Measurements from ENCODE around the gene FAM53B. TPM values are rescaled to one million over a fixed set of nuclear protein-coding genes. Genes with fewer than 3 reads are reported as not detected.
"Not testable (repeated sequence)": the region's sequence is repeated elsewhere in the genome, so short reads cannot be mapped to it uniquely, and the experiment has no call there.

The FAM53B gene
- total and polyA plus RNA-seq, 4 experiments from 2014 or later: 7.3 to 60.7 (median 49.9) TPM

DNA sequence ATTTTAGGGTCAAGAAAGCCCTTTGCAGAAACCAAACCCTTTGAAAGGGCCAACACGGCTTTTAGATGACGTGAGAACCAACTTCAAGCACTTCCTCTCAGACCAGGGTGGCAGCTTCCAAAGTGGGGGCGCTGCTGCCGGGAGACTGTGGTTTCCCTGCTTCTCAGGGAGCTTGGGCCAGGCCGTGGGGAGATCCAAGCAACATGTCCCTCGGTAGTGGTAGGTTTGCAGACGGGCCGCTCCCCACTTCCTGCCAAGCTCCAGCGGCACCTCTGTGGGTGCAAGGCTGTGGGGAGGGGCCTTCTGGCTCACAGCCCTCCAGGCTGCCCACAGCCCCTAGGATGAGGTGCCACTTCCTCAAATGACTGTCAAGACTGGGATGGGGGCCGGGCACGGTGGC is 132.4 kb downstream of the FAM53B start:
- H3K4me3 Mint-ChIP-seq: peak overlapping the region in 7 of 8 donors; percentile 49 to 75 (median 69)
- H3K4me3 ChIP-seq (ENCODE audit: low read length in 2 of 2): no peak overlapping the region
- peaks cover 36% of the 10 kb centered on the region for H3K4me1 ChIP-seq (ENCODE audit: insufficient read depth, low read length)
- intact Hi-C loops (cut with micrococcal nuclease): no loop called here
- no peaks in the 10 kb centered on the region for H3K27me3 ChIP-seq (ENCODE audit: insufficient read depth, low read length)
- peaks cover 19 to 50% (median 32%) of the 10 kb centered on the region in 4 donors for H3K4me1 Mint-ChIP-seq
- CTCF ChIA-PET (ENCODE audit: partially characterized antibody): interaction anchor here (0.9 to 4.1 kb wide), 6 partner anchors 16 to 134 kb away, joined by 3 to 30 read pairs (median 4); no protein-coding TSS in a partner anchor
- H3K36me3 Mint-ChIP-seq: peaks cover 2 to 4% of the 10 kb centered on the region in 2 donors
- H3K27ac ChIP-seq (ENCODE audit: low read depth, low read length): peak overlapping the region; percentile 59
- peaks cover 0 to 2% (median 0%) of the 10 kb centered on the region in 8 donors for H3K9me3 Mint-ChIP-seq
- no peaks in the 10 kb centered on the region for H3K9me3 ChIP-seq (ENCODE audit: control insufficient read depth in 1 of 2, low read length in 2 of 2)
- POLR2A ChIA-PET (ENCODE audit: partially characterized antibody): interaction anchor here (0.6 to 2.8 kb wide), 13 partner anchors 9 to 129 kb away, joined by 3 to 16 read pairs (median 5); no protein-coding TSS in a partner anchor
- no peaks in the 10 kb centered on the region for H3K36me3 ChIP-seq (ENCODE audit: insufficient read depth, low read length)
- peak overlapping the region; percentile 77 to 92 (median 88) for H3K27ac Mint-ChIP-seq
- no peaks in the 10 kb centered on the region for H3K27me3 Mint-ChIP-seq
- DNase-seq: peak; percentile 50 to 71 (median 53)

GRCh38 chr10:124610851-124611250 is 133.3 kb downstream of the FAM53B start:
- peak overlapping the region in 2 of 8 donors; percentile 17 to 29 for H3K4me3 Mint-ChIP-seq
- intact Hi-C loops (cut with micrococcal nuclease); H3K36me3 Mint-ChIP-seq; H3K27me3 Mint-ChIP-seq; H3K36me3 ChIP-seq (ENCODE audit: insufficient read depth, low read length); H3K4me3 ChIP-seq (ENCODE audit: low read length in 2 of 2); DNase-seq; H3K9me3 Mint-ChIP-seq; H3K9me3 ChIP-seq (ENCODE audit: control insufficient read depth in 1 of 2, low read length in 2 of 2); H3K27me3 ChIP-seq (ENCODE audit: insufficient read depth, low read length): not testable (repeated sequence)
- H3K4me1 Mint-ChIP-seq: peaks cover 19 to 44% (median 32%) of the 10 kb centered on the region in 4 donors
- peaks cover 36% of the 10 kb centered on the region for H3K4me1 ChIP-seq (ENCODE audit: insufficient read depth, low read length)
- POLR2A ChIA-PET (ENCODE audit: partially characterized antibody): interaction anchor here (2.7 to 2.8 kb wide), 2 partner anchors 16 to 38 kb away, joined by 14 to 16 read pairs; no protein-coding TSS in a partner anchor
- H3K27ac ChIP-seq (ENCODE audit: low read depth, low read length): peak overlapping the region; percentile 59
- CTCF ChIA-PET (ENCODE audit: partially characterized antibody): interaction anchor here (1.6 to 4.1 kb wide), 2 partner anchors 108 to 131 kb away, joined by 4 to 30 read pairs; no protein-coding TSS in a partner anchor
- H3K27ac Mint-ChIP-seq: peak overlapping the region in 5 of 7 donors; percentile 68 to 91 (median 84)

DNA sequence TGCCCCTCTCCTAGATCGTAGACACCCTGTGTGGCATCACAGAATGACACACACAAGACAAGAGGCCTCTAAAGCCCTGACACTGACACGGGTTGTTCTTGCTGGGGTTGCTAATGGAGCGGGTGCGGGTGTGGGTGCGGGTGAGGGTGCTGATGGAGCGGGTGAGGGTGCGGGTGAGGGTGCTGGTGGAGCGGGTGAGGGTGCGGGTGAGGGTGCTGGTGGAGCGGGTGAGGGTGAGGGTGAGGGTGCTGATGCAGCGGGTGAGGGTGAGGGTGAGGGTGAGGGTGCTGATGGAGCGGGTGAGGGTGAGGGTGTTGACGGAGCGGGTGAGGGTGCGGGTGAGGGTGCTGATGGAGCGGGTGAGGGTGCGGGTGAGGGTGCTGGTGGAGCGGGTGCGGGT is 134.0 kb downstream of the FAM53B start:
- H3K4me1 Mint-ChIP-seq: peaks cover 20 to 43% (median 32%) of the 10 kb centered on the region in 4 donors
- peak overlapping the region in 1 of 7 donors; percentile 75 for H3K27ac Mint-ChIP-seq
- H3K27me3 ChIP-seq (ENCODE audit: insufficient read depth, low read length); intact Hi-C loops (cut with micrococcal nuclease); H3K4me3 Mint-ChIP-seq; H3K4me3 ChIP-seq (ENCODE audit: low read length in 2 of 2); POLR2A ChIA-PET (ENCODE audit: partially characterized antibody); H3K36me3 ChIP-seq (ENCODE audit: insufficient read depth, low read length); H3K27me3 Mint-ChIP-seq; H3K27ac ChIP-seq (ENCODE audit: low read depth, low read length); H3K36me3 Mint-ChIP-seq; DNase-seq; H3K9me3 ChIP-seq (ENCODE audit: control insufficient read depth in 1 of 2, low read length in 2 of 2); H3K9me3 Mint-ChIP-seq: not testable (repeated sequence)
- peaks cover 36% of the 10 kb centered on the region for H3K4me1 ChIP-seq (ENCODE audit: insufficient read depth, low read length)
- CTCF ChIA-PET (ENCODE audit: partially characterized antibody): interaction anchor here (1.2 kb wide), 1 partner anchor 69 kb away, joined by 3 read pairs; no protein-coding TSS in a partner anchor

- Mint-ChIP-seq H3K9me3 (peaks cover 0 to 2% (median 0%) of the 10 kb centered on the region in 8 donors), H3K36me3 (no peaks in the 10 kb centered on the region), H3K27me3 (no peaks in the 10 kb centered on the region), H3K4me1 (peaks cover 17 to 38% (median 30%) of the 10 kb centered on the region in 4 donors), H3K4me3 (no peak overlapping the region), H3K27ac (peak overlapping the region in 2 of 7 donors; percentile 75 to 87)
- CTCF ChIA-PET (ENCODE audit: partially characterized antibody): interaction anchor here (0.7 to 1.2 kb wide), 3 partner anchors 69 to 132 kb away, joined by 3 read pairs; no protein-coding TSS in a partner anchor
- intact Hi-C loops (cut with micrococcal nuclease): no loop called here
- no peaks in the 10 kb centered on the region for H3K9me3 ChIP-seq (ENCODE audit: control insufficient read depth in 1 of 2, low read length in 2 of 2)
- H3K36me3 ChIP-seq (ENCODE audit: insufficient read depth, low read length): no peaks in the 10 kb centered on the region
- no peak overlapping the region for H3K27ac ChIP-seq (ENCODE audit: low read depth, low read length)
- no peaks in the 10 kb centered on the region for H3K27me3 ChIP-seq (ENCODE audit: insufficient read depth, low read length)
- DNase-seq: no peak
- POLR2A ChIA-PET (ENCODE audit: partially characterized antibody): interaction anchor here (1.1 kb wide), 1 partner anchor 132 kb away, joined by 3 read pairs; no protein-coding TSS in a partner anchor
- no peak overlapping the region for H3K4me3 ChIP-seq (ENCODE audit: low read length in 2 of 2)
- peaks cover 36% of the 10 kb centered on the region for H3K4me1 ChIP-seq (ENCODE audit: insufficient read depth, low read length)
Observed at GRCh38 chr10:124609698-124610097, 134.5 kb downstream of the FAM53B start.

GRCh38 chr10:124608093-124608721 is 136.0 kb downstream of the FAM53B start:
- POLR2A ChIA-PET (ENCODE audit: partially characterized antibody): no interaction called here

GRCh38 chr10:124607693-124608092 is 136.5 kb downstream of the FAM53B start:
- intact Hi-C loops (cut with micrococcal nuclease): no loop called here
- ChIA-PET POLR2A (ENCODE audit: partially characterized antibody) (no interaction called here), CTCF (ENCODE audit: partially characterized antibody) (no interaction called here)
- Histone ChIP-seq H3K27ac (ENCODE audit: low read depth, low read length) (no peak overlapping the region), H3K4me1 (ENCODE audit: insufficient read depth, low read length) (peaks cover 20% of the 10 kb centered on the region), H3K36me3 (ENCODE audit: insufficient read depth, low read length) (no peaks in the 10 kb centered on the region), H3K9me3 (ENCODE audit: control insufficient read depth in 1 of 2, low read length in 2 of 2) (no peaks in the 10 kb centered on the region), H3K27me3 (ENCODE audit: insufficient read depth, low read length) (no peaks in the 10 kb centered on the region), H3K4me3 (ENCODE audit: low read length in 2 of 2) (no peak overlapping the region)
- DNase-seq: no peak
- H3K36me3 Mint-ChIP-seq: no peaks in the 10 kb centered on the region
- H3K27me3 Mint-ChIP-seq: no peaks in the 10 kb centered on the region
- peaks cover 11 to 26% (median 21%) of the 10 kb centered on the region in 4 donors for H3K4me1 Mint-ChIP-seq
- H3K4me3 Mint-ChIP-seq: no peak overlapping the region
- H3K9me3 Mint-ChIP-seq: peaks cover 0 to 2% (median 0%) of the 10 kb centered on the region in 8 donors
- peak overlapping the region in 1 of 7 donors; percentile 30 for H3K27ac Mint-ChIP-seq

More at GRCh38 chr10:124608093-124608721, 136.0 kb downstream of the FAM53B start:
- H3K36me3 ChIP-seq (ENCODE audit: insufficient read depth, low read length): no peaks in the 10 kb centered on the region
- H3K27me3 ChIP-seq (ENCODE audit: insufficient read depth, low read length): no peaks in the 10 kb centered on the region
- no peaks in the 10 kb centered on the region for H3K36me3 Mint-ChIP-seq
- no peaks in the 10 kb centered on the region for H3K27me3 Mint-ChIP-seq
- H3K9me3 Mint-ChIP-seq: peaks cover 0 to 2% (median 0%) of the 10 kb centered on the region in 8 donors
- peaks cover 11 to 28% (median 22%) of the 10 kb centered on the region in 4 donors for H3K4me1 Mint-ChIP-seq
- H3K4me3 ChIP-seq (ENCODE audit: low read length in 2 of 2): no peak overlapping the region
- intact Hi-C loops (cut with micrococcal nuclease): no loop called here
- no peak overlapping the region for H3K27ac Mint-ChIP-seq
- CTCF ChIA-PET (ENCODE audit: partially characterized antibody): interaction anchor here (1.2 kb wide), 1 partner anchor 111 kb away, joined by 3 read pairs; no protein-coding TSS in a partner anchor
- no peak overlapping the region for H3K27ac ChIP-seq (ENCODE audit: low read depth, low read length)
- H3K4me1 ChIP-seq (ENCODE audit: insufficient read depth, low read length): peaks cover 26% of the 10 kb centered on the region
- no peak overlapping the region for H3K4me3 Mint-ChIP-seq
- H3K9me3 ChIP-seq (ENCODE audit: control insufficient read depth in 1 of 2, low read length in 2 of 2): no peaks in the 10 kb centered on the region
- DNase-seq: no peak

DNA sequence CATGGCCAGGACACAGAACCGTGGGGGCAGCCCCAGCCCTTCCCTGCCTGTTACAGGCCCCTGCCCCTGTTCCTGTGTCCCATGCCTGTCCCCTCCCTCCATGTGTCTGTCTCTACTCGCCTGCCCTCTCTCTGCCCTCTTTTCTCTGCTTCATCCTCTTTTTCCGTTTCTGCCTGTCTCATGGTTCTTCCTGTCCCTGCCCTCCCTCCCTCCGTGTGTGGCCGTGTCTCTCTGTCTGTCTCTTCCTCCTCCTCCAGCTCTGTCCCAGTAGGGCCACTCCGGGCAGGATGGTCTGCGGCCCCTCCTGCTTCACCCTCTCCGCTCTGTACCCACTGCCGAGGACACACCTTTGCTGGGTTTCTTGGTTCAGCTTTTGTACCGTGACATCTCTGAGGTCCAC is 137.4 kb downstream of the FAM53B start:
- no peaks in the 10 kb centered on the region for H3K9me3 ChIP-seq (ENCODE audit: control insufficient read depth in 1 of 2, low read length in 2 of 2)

More for the DNA sequence above, 137.4 kb downstream of the FAM53B start:
- peaks cover 0 to 2% (median 0%) of the 10 kb centered on the region in 8 donors for H3K9me3 Mint-ChIP-seq
- DNase-seq: no peak
- no peak overlapping the region for H3K4me3 Mint-ChIP-seq
- no peaks in the 10 kb centered on the region for H3K36me3 Mint-ChIP-seq
- Histone ChIP-seq H3K27me3 (ENCODE audit: insufficient read depth, low read length) (no peaks in the 10 kb centered on the region), H3K27ac (ENCODE audit: low read depth, low read length) (no peak overlapping the region), H3K4me3 (ENCODE audit: low read length in 2 of 2) (no peak overlapping the region), H3K36me3 (ENCODE audit: insufficient read depth, low read length) (no peaks in the 10 kb centered on the region), H3K4me1 (ENCODE audit: insufficient read depth, low read length) (peaks cover 12% of the 10 kb centered on the region)
- ChIA-PET POLR2A (ENCODE audit: partially characterized antibody) (no interaction called here), CTCF (ENCODE audit: partially characterized antibody) (no interaction called here)
- peak overlapping the region in 3 of 7 donors; percentile 41 to 47 (median 41) for H3K27ac Mint-ChIP-seq
- H3K27me3 Mint-ChIP-seq: no peaks in the 10 kb centered on the region
- intact Hi-C loops (cut with micrococcal nuclease): no loop called here
- peaks cover 6 to 17% (median 14%) of the 10 kb centered on the region in 4 donors for H3K4me1 Mint-ChIP-seq

All from CD4-positive, alpha-beta memory T cell (primary cell).